ENCODE data around the gene MUC13.

DNA sequence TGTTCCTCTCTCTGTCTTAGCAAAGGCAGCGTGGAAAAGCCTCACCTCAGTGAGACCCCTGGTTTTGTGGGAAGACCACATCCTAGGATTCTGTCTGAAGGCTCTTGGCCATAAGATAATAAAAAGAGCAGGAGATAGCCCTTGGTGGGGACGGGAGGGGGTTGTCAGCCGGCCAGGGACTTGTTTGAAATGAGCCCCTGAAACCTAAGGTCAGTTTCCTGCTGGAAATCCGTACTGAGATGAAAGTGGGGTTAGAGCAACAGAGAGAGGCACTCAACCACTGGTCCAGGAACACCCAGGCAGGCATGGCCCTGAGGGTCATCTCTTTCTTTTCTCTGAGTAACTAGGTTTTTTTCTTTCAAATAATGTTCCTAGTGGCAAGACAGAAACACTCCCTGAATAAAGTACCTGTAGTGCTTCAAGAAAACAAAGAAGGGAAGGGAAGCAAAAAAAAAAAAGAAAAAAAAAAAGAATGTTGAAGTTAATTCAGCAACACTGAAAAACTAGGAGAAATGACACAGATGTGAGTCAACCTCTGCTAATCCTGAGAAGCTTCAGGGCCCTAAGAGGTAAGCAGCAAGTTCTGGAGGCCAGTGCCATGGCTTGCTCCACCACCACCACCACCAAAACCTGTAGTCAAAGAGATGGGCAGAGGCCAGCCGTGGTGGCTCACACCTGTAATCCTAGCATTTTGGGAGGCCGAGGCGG lies 50.6 kb downstream of the MUC13 start:
- no peak for TF ChIP-seq POLR2A (IDR thresholded peaks at IDR 0.05)
- TF ChIP-seq, protein P1, sequence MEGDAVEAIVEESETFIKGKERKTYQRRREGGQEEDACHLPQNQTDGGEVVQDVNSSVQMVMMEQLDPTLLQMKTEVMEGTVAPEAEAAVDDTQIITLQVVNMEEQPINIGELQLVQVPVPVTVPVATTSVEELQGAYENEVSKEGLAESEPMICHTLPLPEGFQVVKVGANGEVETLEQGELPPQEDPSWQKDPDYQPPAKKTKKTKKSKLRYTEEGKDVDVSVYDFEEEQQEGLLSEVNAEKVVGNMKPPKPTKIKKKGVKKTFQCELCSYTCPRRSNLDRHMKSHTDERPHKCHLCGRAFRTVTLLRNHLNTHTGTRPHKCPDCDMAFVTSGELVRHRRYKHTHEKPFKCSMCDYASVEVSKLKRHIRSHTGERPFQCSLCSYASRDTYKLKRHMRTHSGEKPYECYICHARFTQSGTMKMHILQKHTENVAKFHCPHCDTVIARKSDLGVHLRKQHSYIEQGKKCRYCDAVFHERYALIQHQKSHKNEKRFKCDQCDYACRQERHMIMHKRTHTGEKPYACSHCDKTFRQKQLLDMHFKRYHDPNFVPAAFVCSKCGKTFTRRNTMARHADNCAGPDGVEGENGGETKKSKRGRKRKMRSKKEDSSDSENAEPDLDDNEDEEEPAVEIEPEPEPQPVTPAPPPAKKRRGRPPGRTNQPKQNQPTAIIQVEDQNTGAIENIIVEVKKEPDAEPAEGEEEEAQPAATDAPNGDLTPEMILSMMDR (IDR thresholded peaks at IDR 0.05): no peak
